Stimulated activated CD4-positive, alpha-beta T cell treated with anti-CD3 and anti-CD28 coated beads, Interleukin-12 subunit alpha, Interleukin-12 subunit beta, amount 100 ng/mL, for 24 hours (primary cell): Measurements from ENCODE around the gene MMP15.
A peak's percentile ranks its signal among the peaks of the same experiment; 100 is the strongest.
"Not testable (repeated sequence)": the region's sequence is repeated elsewhere in the genome, so short reads cannot be mapped to it uniquely, and the experiment has no call there.

Source experiments
- DNase-seq, 2 experiments: peaks; one replicate each; pipeline ENCODE4 v3.0.0-alpha.2; 2020; ENCODE audit warnings: low read depth in 2 of 2

The MMP15 gene

GRCh38 chr16:58025351-58026138, at the start of gene MMP15:
MMP15 (plus strand) TSS chr16:58025754; CDS start chr16:58026351, 597 bp downstream.
- peak; percentile 35 to 48 for DNase-seq

- no peak for DNase-seq
Observed at GRCh38 chr16:57976331-57976796, 49.2 kb upstream of the MMP15 start.

GRCh38 chr16:57977418-57978069, 48.0 kb upstream of the MMP15 start:
- no peak for DNase-seq

GRCh38 chr16:57978070-57978465, 47.5 kb upstream of the MMP15 start:
- DNase-seq: not testable (repeated sequence)

GRCh38 chr16:57979006-57979585, 46.5 kb upstream of the MMP15 start:
- no peak for DNase-seq

- DNase-seq: no peak
Observed at GRCh38 chr16:57981636-57982035, 43.9 kb upstream of the MMP15 start.

GRCh38 chr16:57982385-57982784, 43.2 kb upstream of the MMP15 start:
- DNase-seq: no peak

GRCh38 chr16:57984443-57985203, 40.9 kb upstream of the MMP15 start:
- peak; percentile 79 to 89 for DNase-seq

GRCh38 chr16:57985204-57986181, 40.1 kb upstream of the MMP15 start:
- no peak for DNase-seq

GRCh38 chr16:57986196-57986595, 39.4 kb upstream of the MMP15 start:
- DNase-seq: no peak

- DNase-seq: no peak
Observed at GRCh38 chr16:57987441-57988177, 37.9 kb upstream of the MMP15 start.

GRCh38 chr16:57988929-57989328, 36.6 kb upstream of the MMP15 start:
- DNase-seq: no peak

- no peak for DNase-seq
Observed at GRCh38 chr16:57991551-57992059, 33.9 kb upstream of the MMP15 start.

- no peak for DNase-seq
Observed at GRCh38 chr16:57992084-57992483, 33.5 kb upstream of the MMP15 start.

GRCh38 chr16:57993438-57993837, 32.1 kb upstream of the MMP15 start:
- no peak for DNase-seq

- no peak for DNase-seq
Observed at GRCh38 chr16:57993897-57994296, 31.7 kb upstream of the MMP15 start.

GRCh38 chr16:57994361-57994760, 31.2 kb upstream of the MMP15 start:
- no peak for DNase-seq

- no peak for DNase-seq
Observed at GRCh38 chr16:57994778-57995177, 30.8 kb upstream of the MMP15 start.

GRCh38 chr16:57995721-57996405, 29.7 kb upstream of the MMP15 start:
- no peak for DNase-seq
